Posterior cingulate gyrus (tissue), 11 donors: ENCODE results near the gene APOA5.
"Not testable (repeated sequence)": the region's sequence is repeated elsewhere in the genome, so short reads cannot be mapped to it uniquely, and the experiment has no call there.

Experiments
- DNase-seq, 10 donors: peaks; one replicate each; pipeline versions ENCODE4 v3.0.0 to v3.0.0-alpha.2; 2020 to 2021; ENCODE audit warnings: mixed read lengths in 3 of 10
- intact Hi-C: fragments of 100-400 bp; cut with DNase I; formaldehyde crosslinking; loops from one replicate; pipeline ENCODE4 v1.15.1; 2023

Gene APOA5

DNA sequence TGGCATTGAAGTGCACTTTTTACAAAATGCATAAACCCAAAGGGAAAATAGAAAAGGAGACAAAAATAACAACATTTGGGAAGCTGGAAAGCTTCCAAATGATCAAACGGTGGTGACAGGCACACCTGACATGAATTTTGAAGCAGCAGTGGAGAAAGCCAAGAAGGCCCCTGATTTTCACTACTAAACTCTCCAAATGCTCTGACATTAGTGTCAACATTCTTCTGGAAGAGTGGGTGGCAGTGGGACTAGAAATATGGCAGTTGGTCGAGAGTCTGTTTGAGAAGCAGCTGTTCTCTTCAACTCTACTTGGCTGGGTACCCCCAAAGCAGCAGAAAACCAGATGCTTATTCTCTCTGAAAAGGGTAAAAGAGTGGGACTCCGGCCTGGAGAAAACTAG, 12.3 kb upstream of the APOA5 start:
- no peak for DNase-seq
- intact Hi-C loops: no loop called here

DNA sequence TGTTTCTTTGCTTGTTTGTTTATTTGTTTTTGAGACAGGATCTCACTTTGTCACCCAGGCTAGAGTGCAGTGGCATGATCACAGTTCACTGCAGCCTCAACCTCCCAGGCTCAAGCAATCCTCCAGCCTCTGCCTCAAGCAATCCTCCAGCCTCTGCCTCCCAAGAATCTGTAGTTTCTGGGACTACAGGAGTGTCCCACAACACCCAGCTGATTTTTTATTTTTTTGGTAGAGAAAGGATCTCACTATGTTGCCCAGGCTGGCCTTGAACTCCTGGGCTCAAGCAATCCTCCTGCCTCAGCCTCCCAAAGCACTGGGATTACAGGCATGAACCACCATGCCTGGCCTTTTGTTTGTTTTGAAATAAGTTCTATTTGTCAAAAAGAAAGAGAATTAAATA, 10.0 kb upstream of the APOA5 start:
- intact Hi-C loops: not testable (repeated sequence)

DNA sequence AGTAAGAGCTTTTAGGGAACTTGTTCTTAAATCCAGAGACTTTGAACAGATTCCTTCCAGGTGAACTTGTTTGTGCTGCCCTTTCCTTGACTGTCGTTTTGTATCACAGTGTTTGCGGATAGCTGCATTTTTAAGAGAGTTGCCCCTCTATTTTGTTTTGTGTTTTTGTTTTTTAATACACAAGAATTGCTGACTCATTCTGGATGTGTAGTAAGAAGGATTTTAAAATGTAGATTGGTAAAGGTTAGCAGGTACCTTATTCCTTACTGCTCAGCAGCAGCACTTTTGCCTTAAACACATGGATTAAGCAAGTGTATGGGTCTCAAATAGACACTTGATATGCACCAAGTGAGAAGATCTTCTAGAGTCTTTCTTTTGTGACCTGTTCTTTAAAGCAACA, 8.9 kb upstream of the APOA5 start:
- intact Hi-C loops: no loop called here
- DNase-seq: no peak

More for the DNA sequence above, 10.0 kb upstream of the APOA5 start:
- DNase-seq: not testable (repeated sequence)

DNA sequence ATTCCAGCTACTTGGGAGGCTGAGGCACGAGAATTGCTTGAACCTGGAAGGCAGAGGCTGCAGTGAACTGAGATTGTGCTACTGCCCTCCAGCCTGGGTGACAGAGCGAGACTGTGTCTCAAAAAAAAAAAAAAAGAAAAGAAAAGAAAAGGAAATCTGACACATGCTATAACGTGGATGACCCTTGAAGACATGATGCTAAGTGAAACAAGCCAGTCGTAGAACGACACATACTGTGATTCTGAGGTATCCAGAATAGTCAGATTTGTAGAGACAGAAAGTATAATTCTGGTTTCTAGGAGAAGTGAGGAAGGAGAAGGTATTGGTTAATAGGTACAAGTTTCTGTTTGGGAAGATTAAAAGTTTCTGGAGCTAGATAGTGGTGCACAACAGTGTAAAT, 6.7 kb upstream of the APOA5 start:
- DNase-seq: no peak
- intact Hi-C loops: no loop called here

DNA sequence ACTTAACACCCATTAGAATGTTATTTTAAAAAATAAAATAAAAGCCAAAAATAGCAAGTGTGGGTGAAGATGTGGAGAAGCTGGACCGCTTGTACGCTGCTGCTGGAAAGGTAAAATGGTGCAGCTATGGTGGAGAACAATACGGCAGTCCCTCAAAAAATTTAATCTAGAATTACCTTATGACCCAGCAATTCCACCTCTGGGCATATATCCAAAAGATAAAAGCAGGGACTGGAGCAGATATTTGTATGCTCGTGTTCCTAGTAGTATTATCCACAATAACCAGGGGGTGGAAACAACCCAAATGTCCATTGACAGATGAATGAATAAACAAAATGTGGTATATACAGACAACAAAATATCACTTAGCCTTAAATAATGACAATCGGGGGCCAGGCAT, 6.1 kb upstream of the APOA5 start:
- intact Hi-C loops: no loop called here
- no peak for DNase-seq

DNA sequence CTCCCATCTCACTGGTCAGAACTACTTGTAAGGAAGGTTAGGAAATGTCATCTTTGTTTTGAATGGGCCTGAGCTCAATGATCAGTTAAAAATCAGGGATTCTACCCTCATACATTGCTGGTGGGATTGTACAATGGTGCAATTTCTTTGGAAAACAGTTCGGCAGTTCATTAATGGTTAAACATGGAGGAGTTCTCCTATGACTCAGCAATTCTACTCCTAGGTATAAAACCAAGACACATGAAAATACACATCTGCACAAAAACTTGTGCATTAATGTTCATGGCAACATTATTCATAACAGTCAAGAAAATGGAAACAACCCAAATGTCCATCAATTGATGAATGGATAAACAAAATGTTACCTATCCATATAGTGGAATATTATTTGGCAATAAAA, 4.9 kb upstream of the APOA5 start:
- DNase-seq: no peak
- intact Hi-C loops: no loop called here

DNA sequence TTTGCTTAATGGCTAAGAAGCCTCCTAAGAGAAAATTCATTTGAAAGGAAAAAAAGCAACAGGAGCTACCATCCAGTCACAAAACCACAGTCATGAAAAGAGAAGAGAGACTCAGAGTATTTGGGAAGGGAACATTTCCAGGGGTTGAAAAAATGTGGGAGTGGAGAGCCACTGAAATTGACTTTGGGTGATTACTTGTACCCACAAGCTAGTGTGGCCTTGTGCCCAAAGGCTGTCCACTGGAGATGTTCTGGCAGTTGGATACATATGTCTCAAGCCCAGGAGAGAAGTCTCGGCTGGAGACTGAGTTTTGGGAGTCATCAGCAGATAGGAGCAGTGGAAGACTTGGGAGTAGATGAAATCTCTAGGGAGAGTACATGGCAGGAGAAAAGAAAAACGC, 3.2 kb upstream of the APOA5 start:
- no peak for DNase-seq
- intact Hi-C loops: loop anchor here (5.0 kb wide), 2 partner anchors 42 to 432 kb away; partner anchors contain the start of gene APOA1

DNA sequence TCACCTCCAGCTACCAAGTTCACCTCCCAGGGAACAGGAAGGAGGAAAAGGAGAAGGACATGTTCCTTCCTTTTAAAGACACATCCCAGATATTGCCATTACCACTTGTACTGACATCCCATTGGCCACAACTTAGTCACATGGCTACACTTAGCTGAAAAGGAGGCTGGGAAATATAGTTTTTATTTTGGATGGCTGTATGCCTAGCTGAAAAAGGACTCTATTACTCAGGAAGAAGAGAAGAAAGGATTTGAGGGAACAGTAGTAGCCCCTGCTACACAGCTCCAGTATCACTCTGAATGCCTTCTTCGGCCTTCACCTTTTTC, 2.1 kb upstream of the APOA5 start:
- no peak for DNase-seq
- intact Hi-C loops: loop anchor here (5.0 kb wide), 2 partner anchors 44 to 434 kb away; partner anchors contain the start of gene APOA1

DNA sequence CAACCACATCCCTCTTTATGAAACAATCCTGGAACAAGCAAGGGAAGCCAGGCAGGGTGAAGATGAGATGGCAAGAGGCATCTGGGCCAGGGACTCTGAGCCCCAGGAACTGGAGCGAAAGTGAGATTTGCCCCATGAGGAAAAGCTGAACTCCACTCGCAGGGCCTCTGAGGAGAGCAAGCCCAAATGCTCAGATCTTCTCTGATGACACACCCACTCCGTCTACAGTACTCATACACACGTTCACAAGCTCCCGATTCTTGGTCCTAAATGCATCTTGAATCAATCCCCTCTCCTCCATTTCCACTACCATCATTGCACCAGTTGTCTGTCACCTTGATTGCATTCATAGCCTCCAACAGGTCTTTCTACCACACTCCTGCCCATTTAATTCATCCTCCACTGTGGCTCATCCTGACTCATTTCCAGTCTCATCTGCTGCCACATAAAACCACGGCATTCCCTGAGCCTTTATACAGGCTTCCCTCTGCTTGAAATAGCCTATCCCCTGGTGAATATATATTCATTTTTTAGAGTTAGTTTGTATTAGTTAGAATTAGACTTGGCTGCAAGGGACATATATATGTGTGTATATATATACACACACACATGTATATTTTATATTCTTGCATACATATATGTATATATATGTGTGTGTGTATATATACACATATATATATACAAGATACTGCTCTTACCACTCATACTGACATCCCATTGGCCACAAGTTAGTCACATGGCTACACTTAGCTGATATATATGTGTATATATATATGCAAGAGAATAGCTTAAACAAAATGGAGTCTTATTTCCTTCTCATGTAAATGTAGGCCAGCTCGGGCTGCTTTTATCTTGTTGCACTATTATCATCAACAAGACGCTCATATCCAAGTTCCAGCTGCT, 1.4 kb upstream of the APOA5 start:
- DNase-seq: no peak
- intact Hi-C loops: loop anchor here (5.0 kb wide), 2 partner anchors 44 to 434 kb away; partner anchors contain the start of gene APOA1

DNA sequence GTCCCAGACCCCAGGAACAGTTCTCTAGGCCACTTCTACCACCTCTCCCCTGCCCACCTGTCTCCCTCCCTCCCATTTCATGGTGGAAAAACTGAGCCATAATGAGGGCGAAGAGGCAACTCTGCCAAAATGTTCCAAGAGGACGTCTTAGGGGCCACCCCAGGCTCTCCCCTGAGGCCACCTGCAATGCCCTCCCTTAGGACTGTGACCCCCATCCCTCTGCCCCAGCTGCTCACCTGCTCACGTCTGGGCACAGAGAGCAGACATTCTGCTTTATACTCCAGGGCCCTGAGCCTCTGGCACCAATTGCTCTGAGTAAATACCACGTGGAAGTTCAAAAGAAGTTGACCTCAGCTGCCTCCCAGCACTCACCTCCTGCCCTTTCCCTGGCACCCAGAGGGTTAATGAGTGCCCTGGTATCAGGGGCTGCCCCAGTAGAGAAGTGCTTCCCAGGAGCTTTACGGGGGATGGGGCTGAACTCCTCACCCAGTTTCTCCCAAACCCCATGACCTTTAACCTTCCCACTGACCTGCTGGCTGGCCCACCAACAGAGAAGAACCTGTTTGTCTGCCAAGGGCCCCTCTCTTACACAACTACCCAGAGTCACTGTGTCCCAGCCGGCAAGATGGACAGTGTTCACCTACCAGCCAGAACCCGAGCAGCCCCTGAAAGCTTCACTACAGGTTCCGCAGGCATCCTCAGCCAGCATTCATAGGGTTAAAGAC, 627 bp upstream of the APOA5 start:
- DNase-seq: no peak
- intact Hi-C loops: loop anchor here (5.0 kb wide), 2 partner anchors 45 to 435 kb away; partner anchors contain the start of gene APOA1

DNA sequence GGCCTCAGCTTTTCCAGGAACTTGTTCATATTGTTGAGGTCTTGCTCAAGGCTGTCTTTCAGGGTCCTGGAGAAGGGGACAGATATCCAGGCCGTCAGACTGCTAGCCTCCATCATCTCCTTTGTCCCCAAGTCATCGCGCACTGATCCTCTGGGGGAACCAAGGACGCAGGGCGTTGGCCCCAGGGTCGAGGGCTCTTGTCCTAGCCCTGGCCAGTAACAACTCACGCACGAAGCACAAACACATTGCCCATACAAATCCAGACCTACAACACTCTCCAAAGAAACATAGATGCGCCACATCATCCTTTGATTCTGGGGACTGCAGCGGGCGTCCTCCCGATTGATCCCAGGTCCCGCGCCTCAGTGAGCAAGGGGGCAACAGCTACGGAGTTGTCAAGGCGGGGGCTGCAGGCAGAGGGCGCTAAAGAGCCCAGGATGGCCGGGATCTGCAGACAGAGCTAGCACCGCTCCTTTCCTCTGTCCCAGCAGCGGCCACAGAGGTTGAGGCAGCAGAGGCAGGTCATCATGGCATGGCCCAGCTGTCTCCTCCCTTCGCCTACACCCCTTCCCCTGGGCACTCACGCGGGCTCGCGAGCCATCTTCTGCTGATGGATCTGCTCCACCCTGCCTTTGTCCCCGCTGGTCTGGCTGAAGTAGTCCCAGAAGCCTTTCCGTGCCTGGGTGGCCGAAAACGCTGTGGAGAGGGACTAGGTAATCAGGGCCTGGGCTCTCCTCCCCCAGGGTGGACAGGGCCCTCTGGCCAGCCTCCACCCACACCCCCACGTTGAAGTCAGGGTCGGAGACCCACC, 472 bp downstream of the APOA5 start:
- DNase-seq: peak; percentile 65 to 97 (median 88)
- intact Hi-C loops: loop anchor here (1.0 to 5.0 kb wide), 3 partner anchors 46 to 436 kb away; partner anchors contain the start of gene APOA1

DNA sequence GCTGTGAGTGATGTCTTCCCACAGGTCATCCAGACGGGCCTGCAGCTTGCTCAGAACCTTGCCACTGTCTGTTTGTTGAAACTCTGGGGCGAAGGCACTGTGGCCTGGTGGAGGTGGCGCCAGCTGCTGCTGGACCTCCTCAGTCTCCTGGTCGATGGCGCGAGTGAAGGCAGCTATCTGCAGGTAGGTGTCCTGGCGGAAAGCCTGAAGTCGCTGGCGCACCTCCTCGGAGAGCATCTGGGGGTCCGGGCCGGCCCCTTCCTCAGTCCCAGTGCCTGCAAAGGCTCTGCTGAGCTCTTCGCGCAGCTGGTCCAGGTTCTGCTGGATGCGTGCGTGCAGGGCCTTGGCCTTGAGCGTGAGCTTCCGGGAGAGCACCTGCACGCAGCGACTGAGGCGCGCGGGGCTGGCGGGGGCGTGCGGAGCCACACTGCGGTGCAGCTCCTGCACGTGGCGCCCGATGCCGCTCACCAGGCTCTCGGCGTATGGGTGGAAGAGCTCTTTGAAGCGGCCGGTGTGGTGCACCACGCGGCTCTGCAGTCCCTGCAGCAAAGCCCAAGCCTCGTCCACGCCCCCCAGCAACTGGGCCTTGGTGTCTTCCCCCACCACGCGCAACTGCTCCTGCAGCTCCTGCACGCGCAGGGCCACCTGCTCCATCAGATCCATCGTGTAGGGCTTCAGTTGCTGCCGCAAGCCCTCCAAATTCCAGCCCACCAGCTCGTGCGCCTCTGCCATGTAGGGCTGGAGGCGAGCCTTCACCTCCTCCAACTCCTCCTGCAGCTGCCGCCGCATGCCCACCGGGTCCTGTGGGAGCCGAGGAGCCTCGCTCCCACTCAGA, 1.3 kb downstream of the APOA5 start:
- no peak for DNase-seq

DNA sequence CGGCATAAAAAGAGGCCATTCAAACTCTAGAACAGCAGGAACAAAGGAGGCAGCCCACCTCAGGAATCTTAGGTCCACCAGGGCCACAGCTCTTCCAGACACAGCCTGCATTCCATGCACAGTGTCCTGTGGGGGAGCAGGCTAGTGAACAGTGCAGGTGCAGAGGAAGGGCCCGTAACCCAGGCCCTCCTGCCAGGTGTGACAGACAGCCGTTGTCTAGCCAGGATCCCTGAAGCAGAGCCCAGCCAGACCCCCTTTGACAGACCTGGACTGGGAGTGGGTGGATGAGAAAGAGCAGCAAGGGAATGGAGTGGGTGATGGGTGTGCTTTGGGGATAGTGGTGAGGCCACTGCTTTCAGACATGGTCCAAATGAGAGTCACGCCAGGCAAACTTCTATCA, 2.7 kb downstream of the APOA5 start:
- no peak for DNase-seq
- intact Hi-C loops: no loop called here

More for the DNA sequence above, 1.3 kb downstream of the APOA5 start:
- intact Hi-C loops: loop anchor here (1.0 to 5.0 kb wide), 3 partner anchors 47 to 437 kb away; partner anchors contain the start of gene APOA1

DNA sequence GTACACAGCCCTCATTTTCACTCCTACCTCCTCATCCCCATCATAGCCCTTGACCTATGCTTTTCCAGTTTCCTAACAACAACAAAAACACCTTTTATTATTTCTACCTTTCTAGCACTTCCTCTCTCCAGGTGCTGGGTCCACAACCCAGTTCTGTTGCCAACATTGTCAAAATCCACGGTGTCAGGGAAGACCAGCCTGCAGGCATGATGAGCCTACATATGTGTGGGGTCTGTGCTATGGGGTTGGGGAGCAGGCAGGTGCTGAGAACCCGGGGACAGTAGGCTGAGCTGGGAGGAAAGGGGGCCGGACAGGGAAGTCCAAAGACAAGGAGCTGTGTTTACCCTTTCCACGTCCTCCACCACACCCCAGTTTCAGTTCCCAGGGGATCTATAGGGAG, 3.1 kb downstream of the APOA5 start:
- intact Hi-C loops: no loop called here
- no peak for DNase-seq

DNA sequence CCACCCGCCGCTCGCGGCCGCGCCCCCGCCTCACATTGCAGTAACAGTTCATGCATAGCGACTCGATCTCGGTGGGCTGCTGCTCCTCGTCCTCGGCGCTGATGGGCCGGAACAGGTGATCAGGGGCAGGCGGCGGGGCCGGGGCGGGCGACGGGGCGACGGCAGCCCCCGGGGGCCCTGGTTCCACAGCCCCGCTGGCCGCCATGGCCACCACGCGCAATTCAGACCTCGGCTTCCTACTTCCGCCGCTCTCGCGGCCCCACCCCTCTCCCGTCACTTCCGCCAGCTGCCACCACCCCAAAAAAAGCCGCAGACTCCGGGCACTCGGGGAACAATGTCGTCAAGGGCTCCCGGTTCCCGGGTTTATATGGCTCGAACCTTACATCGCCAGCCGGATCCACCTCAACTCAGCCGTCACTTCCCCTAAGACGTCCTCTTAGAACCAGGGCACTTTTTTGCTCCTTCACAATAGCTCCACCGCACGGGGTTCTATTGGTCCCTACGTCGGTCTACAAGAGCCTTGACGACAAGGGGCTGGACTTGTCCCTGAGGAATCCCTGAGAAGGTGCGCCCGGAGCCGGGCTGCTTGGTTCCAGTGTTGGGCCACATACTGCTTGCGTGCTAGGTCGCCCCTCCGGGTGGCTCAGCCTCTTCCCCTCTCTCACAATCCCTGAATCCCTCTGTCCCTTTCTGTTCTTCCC, 3.7 kb downstream of the APOA5 start, which contains the start of gene ZPR1:
Gene ZPR1 (minus strand): TSS at position 238 of the 701 bp plus-strand sequence. CDS start 33 bp downstream, at position 205.
- DNase-seq: peak; percentile 80 to 98 (median 88)
- intact Hi-C loops: no loop called here

DNA sequence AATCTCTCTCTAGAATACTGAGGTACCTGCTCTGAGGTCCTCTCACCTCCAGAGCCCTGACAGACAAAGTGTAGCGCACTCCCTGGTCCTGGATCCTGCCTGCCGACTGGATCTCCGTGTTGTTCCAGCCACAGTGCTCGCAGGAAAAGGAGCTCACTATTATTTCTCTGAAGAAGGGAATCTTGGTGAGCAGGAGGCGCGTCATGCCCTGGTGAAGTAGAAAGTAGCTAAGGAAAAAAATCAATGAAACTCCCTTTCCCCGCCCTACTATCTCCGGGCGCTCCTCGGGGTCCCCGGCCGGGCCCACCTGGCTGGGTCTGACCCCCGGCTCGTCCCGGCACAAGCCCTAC, 4.3 kb downstream of the APOA5 start:
- DNase-seq: no peak
- intact Hi-C loops: no loop called here

DNA sequence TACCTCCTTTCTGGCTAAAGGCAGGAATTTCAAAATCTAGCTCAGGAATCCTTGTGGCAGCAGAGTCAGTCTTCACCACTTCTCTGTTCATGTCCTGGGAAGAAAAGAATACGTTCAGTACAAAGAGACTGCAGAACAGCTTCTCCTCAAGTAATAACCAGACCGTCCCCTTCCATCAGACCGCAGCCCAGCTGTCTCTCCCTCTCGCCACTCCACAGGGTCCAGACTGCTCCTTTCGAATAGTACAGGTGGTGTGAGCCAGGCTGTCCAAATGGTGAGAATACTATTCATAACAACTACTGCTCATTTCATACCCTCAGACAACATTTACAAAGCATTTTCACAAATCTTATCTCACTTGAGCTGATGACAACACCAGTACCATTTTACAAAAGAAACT, 4.7 kb downstream of the APOA5 start:
- intact Hi-C loops: no loop called here
- DNase-seq: no peak

DNA sequence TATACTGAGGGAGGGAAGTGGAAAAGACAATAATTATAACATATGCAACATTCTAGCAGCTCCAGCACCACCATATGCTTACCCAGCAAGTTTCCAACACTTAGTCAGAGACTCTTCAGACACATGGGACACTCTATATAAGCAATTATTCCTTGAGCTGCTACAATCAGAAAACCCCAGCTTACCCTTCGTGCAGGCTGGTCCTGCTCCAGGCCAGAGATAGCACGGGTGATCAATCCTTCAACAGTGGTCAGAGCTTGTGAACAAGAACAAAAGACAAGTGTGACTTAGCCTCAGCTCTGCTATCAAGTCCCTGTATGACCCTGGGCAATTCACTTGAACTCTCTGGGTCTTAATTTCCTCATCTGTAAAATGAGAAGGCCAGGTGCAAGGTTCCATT, 5.4 kb downstream of the APOA5 start:
- DNase-seq: no peak
- intact Hi-C loops: no loop called here

DNA sequence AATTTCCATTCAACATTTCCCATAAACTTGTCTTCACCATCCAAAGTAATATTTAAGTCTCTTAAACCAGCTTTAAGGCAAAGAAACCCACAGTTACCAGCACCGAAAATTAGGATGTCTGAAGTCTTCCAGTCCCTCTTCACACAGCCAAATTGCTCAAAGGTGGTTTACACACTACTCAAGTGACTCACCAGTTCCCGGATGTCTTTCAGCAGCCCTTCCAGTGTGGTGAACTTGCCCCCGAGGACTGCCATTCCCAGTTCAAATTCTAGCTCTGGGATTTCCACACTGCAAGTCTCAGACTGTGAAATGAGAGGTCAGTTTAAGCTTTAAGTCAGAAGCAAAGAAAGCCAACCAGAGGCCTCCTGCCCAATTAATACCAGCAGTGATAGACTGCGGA, 9.0 kb downstream of the APOA5 start:
- intact Hi-C loops: no loop called here
- no peak for DNase-seq
